T1000 (cell line): ENCODE measurements around the gene MAP1LC3B.
A peak's percentile ranks its signal among the peaks of the same experiment; 100 is the strongest.
"Not testable (repeated sequence)": the region's sequence is repeated elsewhere in the genome, so short reads cannot be mapped to it uniquely, and the experiment has no call there.

Source experiments
- DNase-seq: peaks from one replicate; lab custom pipeline; 2025; ENCODE audit warnings: mixed read lengths; lab: John Stamatoyannopoulos, UW

MAP1LC3B gene

GRCh38 chr16:87380881-87381280, 11.3 kb upstream of the MAP1LC3B start:
- no peak for DNase-seq

GRCh38 chr16:87382023-87382785, 9.9 kb upstream of the MAP1LC3B start:
- DNase-seq: no peak

- DNase-seq: peak; percentile 77
Measured at GRCh38 chr16:87383505-87384161, 8.5 kb upstream of the MAP1LC3B start, which contains the start of gene FBXO31. Gene FBXO31 (minus strand): TSS chr16:87383776. CDS start chr16:87383744, 32 bp downstream.

GRCh38 chr16:87384162-87384874, 7.8 kb upstream of the MAP1LC3B start:
- peak; percentile 61 for DNase-seq

GRCh38 chr16:87384875-87385167, 7.3 kb upstream of the MAP1LC3B start:
- DNase-seq: not testable (repeated sequence)

GRCh38 chr16:87387942-87388817, 4.0 kb upstream of the MAP1LC3B start:
- peak; percentile 88 for DNase-seq

GRCh38 chr16:87388818-87389134, 3.4 kb upstream of the MAP1LC3B start:
- no peak for DNase-seq

- no peak for DNase-seq
Measured at GRCh38 chr16:87389245-87389644, 2.9 kb upstream of the MAP1LC3B start.

GRCh38 chr16:87389914-87390313, 2.2 kb upstream of the MAP1LC3B start:
- DNase-seq: not testable (repeated sequence)

- DNase-seq: no peak
Measured at GRCh38 chr16:87390641-87391323, 1.4 kb upstream of the MAP1LC3B start.

- no peak for DNase-seq
Measured at GRCh38 chr16:87391324-87391949, 699 bp upstream of the MAP1LC3B start.

- DNase-seq: no peak
Measured at GRCh38 chr16:87392821-87393679, 914 bp downstream of the MAP1LC3B start.

- no peak for DNase-seq
Measured at GRCh38 chr16:87393680-87394055, 1.5 kb downstream of the MAP1LC3B start.

- no peak for DNase-seq
Measured at GRCh38 chr16:87395181-87395842, 3.2 kb downstream of the MAP1LC3B start.

- DNase-seq: no peak
Measured at GRCh38 chr16:87404764-87405625, 12.9 kb downstream of the MAP1LC3B start.

GRCh38 chr16:87406495-87407088, 14.5 kb downstream of the MAP1LC3B start:
- no peak for DNase-seq

GRCh38 chr16:87407511-87408112, 15.5 kb downstream of the MAP1LC3B start:
- DNase-seq: peak; percentile 14

GRCh38 chr16:87409153-87409552, 17.0 kb downstream of the MAP1LC3B start:
- no peak for DNase-seq
